ENCODE results near the gene MAP3K8. TPM values are rescaled to one million over a fixed set of nuclear protein-coding genes. Genes with fewer than 3 reads are reported as not detected.

Gene MAP3K8
- total RNA-seq, 4 donors from 2014 or later, result 18.4 to 63.8 (median 28.5) TPM

- Histone ChIP-seq H3K27ac (no peak overlapping the region), H3K9me3 (no peaks in the 10 kb centered on the region), H3K4me3 (no peak overlapping the region), H3K27me3 (no peaks in the 10 kb centered on the region), H3K36me3 (no peaks in the 10 kb centered on the region), H3K4me1 (peaks cover 0 to 11% (median 4%) of the 10 kb centered on the region in 3 donors)
- ATAC-seq, result no peak
- TF ChIP-seq POLR2AphosphoS5 (IDR thresholded peaks at IDR 0.05), result no peak
- no peak for TF ChIP-seq POLR2A (IDR thresholded peaks at IDR 0.05)
- TF ChIP-seq CTCF (IDR thresholded peaks at IDR 0.05), result no peak
- no peak for TF ChIP-seq EP300 (IDR thresholded peaks at IDR 0.05)
- WGBS, 2 donors (ENCODE audit: low coverage in 1 of 2), result 67% methylated on average over 1 of the region's 1 CpG; no CpG with 5 or more reads in 1 of the 2 donors
Observed at GRCh38 chr10:30499816-30500215, 65.8 kb downstream of the MAP3K8 start.

GRCh38 chr10:30500534-30500933 is 66.5 kb downstream of the MAP3K8 start:
- Histone ChIP-seq H3K36me3 (no peaks in the 10 kb centered on the region), H3K4me1 (peaks cover 0 to 11% (median 4%) of the 10 kb centered on the region in 3 donors), H3K9me3 (no peaks in the 10 kb centered on the region), H3K27me3 (no peaks in the 10 kb centered on the region), H3K4me3 (no peak overlapping the region), H3K27ac (no peak overlapping the region)
- no peak for TF ChIP-seq POLR2AphosphoS5 (IDR thresholded peaks at IDR 0.05)
- no peak for TF ChIP-seq POLR2A (IDR thresholded peaks at IDR 0.05)
- no peak for TF ChIP-seq CTCF (IDR thresholded peaks at IDR 0.05)
- TF ChIP-seq EP300 (IDR thresholded peaks at IDR 0.05), result no peak
- no peak for ATAC-seq
- WGBS, 2 donors (ENCODE audit: low coverage in 1 of 2), result 96% methylated on average over 2 of the region's 2 CpGs; no CpG with 5 or more reads in 1 of the 2 donors

- no peak for TF ChIP-seq POLR2A (IDR thresholded peaks at IDR 0.05)
- TF ChIP-seq CTCF (IDR thresholded peaks at IDR 0.05), result no peak
- no peak for TF ChIP-seq EP300 (IDR thresholded peaks at IDR 0.05)
- TF ChIP-seq POLR2AphosphoS5 (IDR thresholded peaks at IDR 0.05), result no peak
- no peak overlapping the region for H3K4me3 ChIP-seq
- ATAC-seq, result no peak
- H3K27me3 ChIP-seq, result no peaks in the 10 kb centered on the region
- peaks cover 0 to 11% (median 4%) of the 10 kb centered on the region in 3 donors for H3K4me1 ChIP-seq
- 57 to 58% methylated on average over 3 of the region's 3 CpGs for WGBS, 2 donors (ENCODE audit: low coverage in 1 of 2)
- H3K36me3 ChIP-seq, result no peaks in the 10 kb centered on the region
- no peaks in the 10 kb centered on the region for H3K9me3 ChIP-seq
- no peak overlapping the region for H3K27ac ChIP-seq
Observed at GRCh38 chr10:30500963-30501504, 67.0 kb downstream of the MAP3K8 start.

- Histone ChIP-seq H3K4me3 (no peak overlapping the region), H3K36me3 (no peaks in the 10 kb centered on the region), H3K4me1 (peaks cover 0 to 7% (median 1%) of the 10 kb centered on the region in 3 donors), H3K9me3 (no peaks in the 10 kb centered on the region), H3K27me3 (no peaks in the 10 kb centered on the region), H3K27ac (no peak overlapping the region)
- TF ChIP-seq EP300 (IDR thresholded peaks at IDR 0.05) (no peak), POLR2AphosphoS5 (IDR thresholded peaks at IDR 0.05) (no peak), CTCF (IDR thresholded peaks at IDR 0.05) (no peak), POLR2A (IDR thresholded peaks at IDR 0.05) (no peak)
- no peak for ATAC-seq
- 46 to 80% methylated on average over 6 to 11 of the region's 11 CpGs for WGBS, 2 donors (ENCODE audit: low coverage in 1 of 2)
Observed at GRCh38 chr10:30502266-30503060, 68.5 kb downstream of the MAP3K8 start.

Data from gastroesophageal sphincter (tissue), 4 donors.